Karpas-422 (cell line): ENCODE measurements around the gene ZP1. TPM values are rescaled to one million over a fixed set of nuclear protein-coding genes. Genes with fewer than 3 reads are reported as not detected.

Experiments used
- DNase-seq: peaks from one replicate; pipeline ENCODE4 v3.0.0-alpha.2; 2015
- H2AFZ ChIP-seq: fragments of 200-600 bp; sonication (generic); 2 replicates; pipeline ENCODE4 v1.6.1; 2014; ENCODE audit warnings: antibody characterized with exemption, low read length, mixed read lengths
- H3K27ac ChIP-seq: fragments of 200-600 bp; sonication (generic); 2 replicates; pipeline ENCODE4 v1.5.1; 2014; ENCODE audit warnings: mild to moderate bottlenecking, low read length, moderate library complexity
- H3K27me3 ChIP-seq: fragments of 200-600 bp; sonication (generic); 2 replicates; pipeline ENCODE4 v1.6.1; 2014; ENCODE audit warnings: low read length, mixed read lengths
- H3K36me3 ChIP-seq: fragments of 200-600 bp; sonication (generic); 2 replicates; pipeline ENCODE4 v1.6.1; 2014; ENCODE audit warnings: low read length, mixed read lengths; ENCODE audit not compliant: insufficient read depth
- H3K4me1 ChIP-seq: fragments of 200-600 bp; sonication (generic); 2 replicates; pipeline ENCODE4 v1.6.1; 2014; ENCODE audit warnings: mild to moderate bottlenecking, low read length, mixed read lengths
- H3K4me2 ChIP-seq: fragments of 200-600 bp; sonication (generic); 2 replicates; pipeline ENCODE4 v1.6.1; 2014; ENCODE audit warnings: low read length, low read depth, mild to moderate bottlenecking; ENCODE audit not compliant: poor library complexity, severe bottlenecking
- H3K4me3 ChIP-seq: fragments of 200-600 bp; sonication (generic); 2 replicates; pipeline ENCODE4 v1.5.1; 2014; ENCODE audit warnings: mild to moderate bottlenecking, antibody characterized with exemption, low read length, mixed read lengths
- H3K79me2 ChIP-seq: fragments of 200-600 bp; sonication (generic); 2 replicates; pipeline ENCODE4 v1.6.1; 2014; ENCODE audit warnings: mild to moderate bottlenecking, low read length, mixed read lengths
- H3K9ac ChIP-seq: fragments of 200-600 bp; sonication (generic); 2 replicates; pipeline ENCODE4 v1.6.0; 2014; ENCODE audit warnings: low read length
- H3K9me2 ChIP-seq: fragments of 200-600 bp; sonication (generic), shearing (Covaris generic); replicated peaks from 2 replicates; pipeline ENCODE4 v1.6.0; 2014; ENCODE audit warnings: mild to moderate bottlenecking, low read length, moderate library complexity; ENCODE audit not compliant: insufficient read depth
- H3K9me3 ChIP-seq: fragments of 300-700, 200-600 bp; sonication (generic); 2 replicates; pipeline ENCODE4 v1.6.1; 2014; ENCODE audit warnings: low read length, mixed read lengths
- H4K20me1 ChIP-seq: fragments of 200-600 bp; sonication (generic); 2 replicates; pipeline ENCODE4 v1.6.1; 2014; ENCODE audit warnings: mild to moderate bottlenecking, antibody characterized with exemption, low read length, low read depth; ENCODE audit not compliant: insufficient read depth
- total RNA-seq: library from RNA; depleted of rRNA; stranded (reverse); fragments of >200 nt; shearing (Covaris generic); gene quantifications from 2 replicates; pipeline ENCODE4 v1.2.3, GENCODE V29; 2014; ENCODE audit warnings: low replicate concordance; rRNA removed

ZP1 gene
- total RNA-seq, 1 experiment from 2014 or later = not detected

DNA sequence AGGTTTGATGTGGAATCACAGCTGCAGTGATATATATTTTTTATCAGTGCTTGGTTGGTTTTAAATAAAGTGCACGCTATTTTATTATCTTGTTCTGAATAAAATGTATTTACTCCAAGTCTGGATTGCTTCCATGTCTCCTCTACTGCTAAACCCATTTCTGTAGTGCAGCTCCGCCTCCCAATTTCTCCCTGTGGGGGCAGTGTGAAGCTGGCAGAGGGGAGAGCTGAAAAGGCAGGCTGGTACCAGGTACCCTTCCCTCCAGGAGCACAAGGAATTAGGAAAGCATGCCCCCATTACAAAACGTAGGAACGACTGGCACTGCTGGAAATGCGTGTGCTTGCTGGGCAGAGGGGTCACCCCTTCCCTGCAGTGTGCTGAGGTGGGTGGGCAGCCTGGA lies 56.0 kb downstream of the ZP1 start:
- H3K9me3 ChIP-seq = no peaks in the 10 kb centered on the region
- H3K4me2 ChIP-seq = no peak overlapping the region
- no peaks in the 10 kb centered on the region for H4K20me1 ChIP-seq
- H3K4me3 ChIP-seq = no peak overlapping the region
- H3K27ac ChIP-seq = no peak overlapping the region
- H3K4me1 ChIP-seq = peaks cover 43% of the 10 kb centered on the region
- H3K79me2 ChIP-seq = peaks cover 5% of the 10 kb centered on the region
- peaks cover 14% of the 10 kb centered on the region for H3K36me3 ChIP-seq
- H3K27me3 ChIP-seq = no peaks in the 10 kb centered on the region
- no peak overlapping the region for H3K9ac ChIP-seq
- DNase-seq = no peak
- H3K9me2 ChIP-seq = no peaks in the 10 kb centered on the region
- no peak overlapping the region for H2AFZ ChIP-seq

DNA sequence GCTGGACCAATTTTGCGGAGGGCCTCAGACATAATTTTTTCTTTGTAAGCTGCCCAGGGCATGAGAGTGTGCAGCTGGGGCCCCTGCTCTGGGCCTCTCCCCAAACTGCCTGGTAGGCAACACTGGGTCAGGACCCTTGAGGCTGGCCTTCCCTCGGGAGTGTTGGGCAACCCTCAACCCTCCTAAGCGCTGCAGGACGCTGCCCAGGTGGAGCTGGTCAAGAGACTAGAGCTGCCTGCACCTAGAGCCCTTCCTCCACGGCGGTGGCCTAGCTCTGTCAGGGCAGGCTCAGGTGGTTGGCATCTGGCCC lies 56.4 kb downstream of the ZP1 start:
- H3K9me3 ChIP-seq = no peaks in the 10 kb centered on the region
- H3K27me3 ChIP-seq = no peaks in the 10 kb centered on the region
- no peaks in the 10 kb centered on the region for H3K9me2 ChIP-seq
- H3K4me3 ChIP-seq = peak overlapping the region; percentile 64
- peak overlapping the region; percentile 62 for H3K4me2 ChIP-seq
- H3K36me3 ChIP-seq = peaks cover 14% of the 10 kb centered on the region
- H3K4me1 ChIP-seq = peaks cover 38% of the 10 kb centered on the region
- no peak for DNase-seq
- H2AFZ ChIP-seq = no peak overlapping the region
- H4K20me1 ChIP-seq = no peaks in the 10 kb centered on the region
- peak overlapping the region; percentile 62 for H3K9ac ChIP-seq
- H3K79me2 ChIP-seq = peaks cover 2% of the 10 kb centered on the region
- no peak overlapping the region for H3K27ac ChIP-seq

DNA sequence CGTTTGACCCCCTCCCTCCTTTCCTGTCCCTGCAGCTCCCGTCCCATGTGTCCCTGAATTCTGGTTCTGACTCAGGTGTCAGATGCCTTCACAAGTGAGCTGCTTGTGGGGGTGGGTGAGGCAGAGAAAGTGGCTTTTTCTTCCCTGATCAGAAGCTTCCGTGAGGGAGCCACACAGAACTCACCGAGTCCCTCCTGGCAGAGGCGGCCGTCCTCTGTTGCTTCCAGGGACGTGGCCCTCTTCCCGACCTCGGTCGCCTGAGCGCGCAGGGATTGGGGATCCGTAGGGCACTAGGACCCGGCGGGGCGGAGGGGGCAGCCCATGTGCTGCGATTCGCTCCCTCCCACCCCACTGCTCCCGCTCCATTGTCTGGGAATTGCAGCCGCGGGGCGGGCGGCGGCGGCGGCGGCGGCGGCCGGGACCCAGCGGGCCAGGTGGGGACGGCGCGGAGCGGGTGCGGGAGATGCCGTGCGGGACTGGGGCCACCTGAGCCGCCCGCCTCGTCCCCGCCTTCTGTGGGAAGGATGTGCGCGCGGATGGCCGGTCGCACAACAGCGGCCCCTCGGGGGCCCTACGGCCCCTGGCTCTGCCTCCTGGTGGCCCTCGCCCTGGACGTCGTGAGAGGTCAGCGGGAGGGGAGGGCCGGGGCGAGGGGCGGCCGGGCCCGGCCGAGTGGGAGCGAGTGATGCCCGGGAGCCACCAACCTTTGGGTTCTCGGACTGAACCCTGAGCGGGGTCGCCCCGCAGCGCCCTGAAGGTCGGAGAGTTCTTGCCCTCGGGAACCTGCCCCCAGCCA lies 57.0 kb downstream of the ZP1 start, which contains the start of gene TMEM132A:
Gene TMEM132A (plus strand): TSS at position 351 of the 796 bp plus-strand sequence. CDS start 174 bp downstream, at position 525.
- Histone ChIP-seq H3K4me2 (peak within 1 kb of the TSS; percentile 62), H4K20me1 (no peaks in the 10 kb centered on the region), H3K27me3 (no peaks in the 10 kb centered on the region), H3K79me2 (no peaks in the 10 kb centered on the region), H3K9me3 (no peaks in the 10 kb centered on the region), H3K27ac (no peak within 1 kb of the TSS), H3K9ac (peak within 1 kb of the TSS; percentile 62), H2AFZ (no peak within 1 kb of the TSS; the same call in 1 of the 2 replicates), H3K4me1 (peaks cover 33% of the 10 kb centered on the region), H3K36me3 (peaks cover 14% of the 10 kb centered on the region), H3K9me2 (no peaks in the 10 kb centered on the region), H3K4me3 (peak within 1 kb of the TSS; percentile 64)
- DNase-seq = no peak

Other genes with a start within 250 kb of the ZP1 start
- gene MS4A8, start 167.9 kb upstream of the ZP1 start, total RNA-seq = not detected in 2 replicates
- gene MS4A18, start 142.8 kb upstream of the ZP1 start, total RNA-seq = not detected in 2 replicates
- gene MS4A15, start 110.7 kb upstream of the ZP1 start, total RNA-seq = not detected in 2 replicates
- gene MS4A10, start 82.2 kb upstream of the ZP1 start, total RNA-seq = not detected in 2 replicates
- gene CCDC86, start 25.4 kb upstream of the ZP1 start, total RNA-seq = 10.4 and 21.2 TPM in 2 replicates
- not detected in 2 replicates for gene PTGDR2, start 11.6 kb upstream of the ZP1 start, total RNA-seq
- gene PRPF19, start 39.0 kb downstream of the ZP1 start, total RNA-seq = 87.2 and 109 TPM in 2 replicates
- 42.3 and 44.4 TPM in 2 replicates for gene TMEM109, start 46.6 kb downstream of the ZP1 start, total RNA-seq
- 1.6 and 5.2 TPM in 2 replicates for gene TMEM132A, start 56.9 kb downstream of the ZP1 start, total RNA-seq
- 49.5 and 64.7 TPM in 2 replicates for gene SLC15A3, start 84.6 kb downstream of the ZP1 start, total RNA-seq
- not detected in 2 replicates for gene CD6, start 104.1 kb downstream of the ZP1 start, total RNA-seq
- not detected in 2 replicates for gene CD5, start 234.9 kb downstream of the ZP1 start, total RNA-seq